ENCODE measurements around the gene CEACAM20.

DNA sequence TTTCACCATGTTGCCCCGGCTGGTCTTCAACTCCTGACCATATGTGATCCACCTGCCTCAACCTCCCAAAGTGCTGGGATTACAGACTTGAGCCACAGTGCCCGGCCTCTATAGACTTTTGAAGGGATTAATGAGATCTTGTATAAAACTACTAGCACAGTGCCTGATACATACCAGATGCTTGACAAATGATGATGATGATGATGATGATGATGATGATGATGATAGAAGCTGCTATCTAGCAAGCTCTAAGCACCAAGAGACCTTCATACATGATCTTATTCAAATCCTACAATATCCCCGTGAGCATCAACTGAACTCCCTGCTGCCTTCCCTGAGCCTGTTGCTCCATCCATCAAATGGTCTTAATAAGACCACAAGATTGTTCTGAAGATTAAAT is 14.4 kb downstream of the CEACAM20 start:
- no peak for TF ChIP-seq FOXM1 (IDR thresholded peaks at IDR 0.05; ENCODE audit: borderline replicate concordance)
- no peak for TF ChIP-seq LEF1 (IDR thresholded peaks at IDR 0.05; ENCODE audit: borderline replicate concordance)
